NK-92 treated with Interleukin-12 subunit alpha and Interleukin-12 subunit beta, amount 100 ng/mL, for 24 hours (cell line): Measurements from ENCODE around the gene C1orf21.
"Not testable (repeated sequence)": the region's sequence is repeated elsewhere in the genome, so short reads cannot be mapped to it uniquely, and the experiment has no call there.

Experiments used
- DNase-seq: peaks from one replicate; lab custom pipeline; 2025; lab: John Stamatoyannopoulos, UW

The C1orf21 gene

DNA sequence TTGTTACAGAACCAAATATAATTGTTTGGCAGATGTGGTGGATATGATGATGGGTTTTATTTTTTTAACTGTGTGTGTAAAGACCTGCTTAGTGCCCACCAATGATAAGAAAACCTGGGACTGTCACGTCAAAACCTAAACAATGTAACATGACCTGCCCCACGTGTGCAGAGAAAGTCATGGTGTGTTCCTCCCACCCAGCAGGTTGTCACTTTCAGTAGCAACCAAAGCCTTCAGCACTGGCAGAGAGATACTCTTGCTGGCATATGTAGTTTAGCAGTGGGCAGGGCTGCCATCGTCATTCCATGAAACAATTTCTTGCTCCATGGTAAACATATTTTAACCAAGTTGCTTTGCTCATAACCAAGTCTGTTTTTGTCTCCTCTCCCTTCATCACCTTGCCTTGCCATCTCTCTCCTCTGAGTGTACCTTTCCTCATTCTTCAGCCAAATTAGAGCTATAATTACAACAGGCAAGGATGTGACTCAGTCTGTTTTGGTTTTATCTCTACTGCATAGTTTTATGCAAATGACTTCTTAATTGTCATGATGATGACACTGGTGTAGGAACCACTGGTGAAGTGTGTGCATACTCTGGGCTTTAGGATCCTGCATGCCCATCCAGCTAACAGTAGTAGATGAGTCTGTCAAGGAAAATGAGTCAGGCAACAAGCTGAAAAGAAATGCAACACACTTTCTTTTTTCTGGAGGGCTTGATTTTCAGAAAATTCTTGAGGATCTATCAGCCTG lies 217.5 kb downstream of the C1orf21 start:
- DNase-seq = no peak

DNA sequence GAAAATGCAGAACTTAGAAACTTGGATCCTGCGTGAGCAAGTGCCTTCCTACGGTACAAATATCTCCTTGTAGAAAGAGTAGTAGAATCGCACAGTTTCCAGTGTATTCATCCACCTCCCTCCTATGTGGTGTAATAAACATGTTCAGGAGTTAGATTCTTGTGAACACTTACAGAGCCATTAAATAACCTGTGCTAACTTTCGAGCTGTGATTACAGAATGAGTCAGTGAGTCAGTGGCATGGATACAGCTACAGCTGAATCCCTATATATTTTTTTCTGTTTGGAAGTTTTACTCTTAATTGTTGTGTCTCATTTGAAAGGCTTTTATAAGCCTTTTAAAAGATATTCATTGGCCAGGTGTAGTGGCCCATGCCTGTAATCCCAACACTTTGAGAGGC lies 219.1 kb downstream of the C1orf21 start:
- DNase-seq = no peak

DNA sequence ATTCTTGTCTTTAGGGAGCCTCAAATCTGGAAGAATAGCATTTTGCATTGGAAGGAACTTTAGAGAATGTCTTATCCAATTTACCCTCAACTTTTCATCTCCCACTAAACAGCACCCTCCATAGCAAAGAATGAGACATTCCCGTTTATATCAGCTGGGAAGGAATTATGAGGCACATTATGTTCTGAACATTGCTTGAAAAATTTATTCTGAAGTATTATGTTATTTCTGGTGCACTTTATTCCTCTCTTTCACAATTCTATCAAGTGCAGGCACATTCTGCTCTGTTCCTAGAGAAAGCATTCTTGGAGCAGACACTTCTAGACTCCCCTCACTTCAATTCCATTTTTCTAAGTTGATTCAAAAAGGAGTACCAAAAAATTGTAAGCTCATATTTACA lies 220.0 kb downstream of the C1orf21 start:
- DNase-seq = no peak

DNA sequence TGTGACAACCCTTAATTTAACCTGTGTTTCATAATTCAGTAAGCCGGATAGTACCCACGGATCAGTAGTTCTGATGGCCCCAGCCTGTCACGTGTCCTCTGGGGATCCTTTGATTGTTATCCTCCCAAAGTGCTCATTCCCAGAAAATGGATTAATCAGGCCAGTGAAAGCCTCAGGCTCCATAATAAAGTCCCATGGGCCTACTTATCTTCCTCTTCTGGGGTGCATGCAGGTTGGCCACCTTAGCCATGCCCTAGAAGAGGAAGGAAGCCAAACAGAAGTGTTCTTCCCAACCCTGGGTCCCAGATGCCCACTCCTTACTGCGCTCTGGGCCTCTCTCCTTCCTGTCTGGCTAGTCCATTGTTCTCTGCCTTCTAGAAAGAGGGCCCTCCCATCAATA lies 221.8 kb downstream of the C1orf21 start:
- no peak for DNase-seq

DNA sequence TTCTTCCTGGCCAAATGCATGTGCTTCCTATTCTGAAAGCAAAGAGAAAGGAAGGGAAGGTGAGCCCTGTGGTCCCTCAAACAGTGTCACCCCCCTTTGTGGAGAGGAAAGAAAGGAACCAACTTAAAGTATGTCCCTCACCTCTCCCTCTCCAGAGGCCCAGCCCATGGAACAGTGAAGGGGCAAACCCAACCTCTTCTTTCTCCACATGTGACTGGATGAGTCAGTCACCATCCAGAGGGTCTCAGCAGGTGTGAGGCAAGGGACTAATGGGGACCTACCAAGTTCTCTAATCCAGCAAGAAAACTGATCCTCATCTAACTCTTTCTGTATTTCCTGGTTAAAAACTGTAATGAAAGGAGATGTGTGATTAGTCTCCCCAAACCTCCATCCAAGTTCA lies 222.2 kb downstream of the C1orf21 start:
- no peak for DNase-seq

DNA sequence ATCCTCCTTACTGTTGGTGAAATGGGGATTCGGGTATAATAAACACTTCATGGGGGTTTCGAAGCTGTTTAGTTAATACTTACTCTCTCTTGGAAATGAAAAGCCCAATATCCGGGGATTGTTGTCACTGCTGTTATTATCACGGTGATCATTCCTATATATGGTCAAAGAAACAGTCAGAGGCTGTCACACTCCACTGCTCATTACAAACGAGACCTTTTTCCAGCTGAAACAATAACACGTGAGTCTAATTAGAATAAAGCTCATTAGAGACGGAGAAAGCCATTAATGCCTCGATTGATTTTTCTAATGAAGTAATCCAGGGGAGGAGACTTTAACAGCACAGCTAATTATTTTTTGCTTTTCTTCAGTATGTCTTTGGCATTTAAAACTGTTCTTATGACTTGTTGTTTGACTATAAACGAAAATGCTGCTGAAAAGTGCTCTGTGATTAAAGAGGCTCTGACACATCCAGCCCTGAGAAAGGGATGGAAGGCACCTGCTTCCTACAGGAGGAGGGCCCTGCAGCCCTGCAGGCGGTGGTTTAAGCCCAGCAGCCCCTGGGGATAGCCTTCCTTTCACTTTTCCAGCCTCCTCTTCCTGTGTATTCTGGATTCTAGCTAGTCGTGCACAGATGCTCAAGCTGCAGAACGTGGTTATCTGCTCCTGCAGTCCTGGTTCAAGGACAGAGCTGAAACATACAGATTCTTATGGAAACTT lies 224.2 kb downstream of the C1orf21 start:
- DNase-seq = no peak

DNA sequence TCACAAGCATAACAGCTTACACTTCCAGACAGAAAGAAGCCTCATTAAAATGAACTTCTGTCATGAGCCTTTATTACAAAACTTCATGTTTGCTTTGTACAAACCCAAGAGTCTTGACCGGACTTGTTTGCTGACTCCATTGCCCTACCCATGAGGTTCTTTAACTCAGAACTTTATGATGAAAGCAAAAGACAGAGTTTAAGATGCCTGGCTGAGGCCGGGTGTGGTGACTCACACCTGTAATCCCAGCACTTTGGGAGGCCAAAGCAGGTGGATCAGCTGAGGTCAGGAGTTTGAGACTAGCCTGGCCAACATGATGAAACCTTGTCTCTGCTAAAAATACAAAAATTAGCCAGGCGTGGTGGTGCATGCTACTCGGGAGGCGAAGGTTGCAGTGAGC lies 225.4 kb downstream of the C1orf21 start:
- DNase-seq = not testable (repeated sequence)

DNA sequence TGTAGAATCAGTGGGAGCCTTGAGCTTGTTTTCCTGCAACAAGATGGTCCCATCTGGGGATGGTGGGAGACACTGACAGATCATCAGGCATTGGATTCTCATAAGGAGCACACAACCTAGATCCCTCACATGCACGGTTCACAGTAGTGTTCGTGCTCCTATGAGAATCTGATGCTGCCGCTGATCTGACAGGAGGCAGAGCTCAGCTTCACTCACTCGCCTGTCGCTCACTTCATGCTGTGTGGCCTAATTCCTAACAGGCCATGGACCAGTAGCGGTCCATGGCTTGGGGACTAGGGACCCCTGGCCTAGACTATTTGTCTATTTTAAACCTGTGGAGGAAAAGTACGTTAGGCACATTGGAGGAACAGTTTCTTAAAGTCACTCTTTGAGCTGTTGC lies 227.8 kb downstream of the C1orf21 start:
- DNase-seq = no peak

DNA sequence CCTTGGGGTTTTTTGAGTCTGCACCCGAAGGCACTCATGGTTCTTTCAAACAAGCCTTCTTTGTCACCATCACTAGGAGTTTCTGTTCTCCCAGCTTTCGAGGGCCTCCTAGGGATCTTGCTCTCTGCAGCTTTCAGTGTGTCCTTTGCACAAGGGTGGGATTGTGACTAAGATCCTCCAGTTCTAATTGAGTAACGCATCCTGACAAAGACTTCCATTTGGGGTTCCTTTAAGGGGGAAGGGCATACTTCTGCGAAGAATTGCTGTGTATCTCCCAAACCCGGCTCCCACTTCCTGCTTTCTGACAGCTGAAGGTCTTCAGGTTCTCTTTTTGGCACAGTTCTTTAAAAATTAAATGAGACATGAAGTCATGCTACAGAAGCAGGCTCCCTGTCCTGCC lies 228.5 kb downstream of the C1orf21 start:
- no peak for DNase-seq

DNA sequence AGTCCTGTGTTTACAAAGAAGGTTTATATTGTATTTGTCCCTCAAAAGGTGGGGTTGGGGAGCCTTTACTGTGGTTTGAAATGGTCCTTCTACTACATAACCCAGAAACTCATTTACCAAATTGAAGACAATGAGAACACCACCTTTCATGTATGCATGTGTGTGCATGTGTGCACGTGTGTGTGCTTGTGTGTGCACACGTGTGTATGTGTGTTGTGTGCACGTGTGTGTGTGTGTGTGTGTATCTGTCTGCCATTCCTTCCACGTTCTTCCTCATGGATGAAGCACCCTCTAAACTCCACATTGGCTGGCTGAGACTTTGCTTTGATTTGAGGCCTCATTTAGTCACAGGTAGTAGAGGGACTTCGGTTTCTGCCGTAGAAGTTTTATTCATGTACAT lies 229.7 kb downstream of the C1orf21 start:
- DNase-seq = no peak

DNA sequence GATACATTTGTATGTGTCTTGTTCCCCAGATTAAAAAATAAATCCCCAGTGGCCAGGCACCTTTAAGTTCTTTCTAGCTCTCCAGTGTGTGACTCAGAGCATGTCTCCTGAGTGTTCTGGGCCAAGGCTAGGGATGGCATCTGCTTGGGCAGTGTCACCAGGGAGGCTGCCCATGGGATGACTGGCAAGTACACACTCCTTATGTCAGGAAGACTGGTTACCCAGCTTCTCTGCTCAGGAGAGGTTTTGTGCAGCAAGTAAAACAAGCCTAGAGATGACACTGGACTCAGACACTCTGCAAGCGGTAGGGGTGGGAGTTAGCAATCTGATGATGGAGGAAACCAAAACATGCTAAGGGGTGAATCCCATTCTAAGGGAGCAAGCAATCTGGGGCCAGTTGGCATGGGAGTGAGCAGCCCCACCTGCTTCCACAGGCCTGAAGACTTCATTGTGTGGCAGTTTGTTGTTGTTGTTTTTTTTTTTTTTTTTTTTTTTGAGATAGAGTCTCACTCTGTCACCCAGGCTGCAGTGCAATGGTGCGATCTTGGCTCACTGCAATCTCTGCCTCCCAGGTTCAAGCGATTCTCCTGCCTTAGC lies 230.7 kb downstream of the C1orf21 start:
- DNase-seq = no peak

DNA sequence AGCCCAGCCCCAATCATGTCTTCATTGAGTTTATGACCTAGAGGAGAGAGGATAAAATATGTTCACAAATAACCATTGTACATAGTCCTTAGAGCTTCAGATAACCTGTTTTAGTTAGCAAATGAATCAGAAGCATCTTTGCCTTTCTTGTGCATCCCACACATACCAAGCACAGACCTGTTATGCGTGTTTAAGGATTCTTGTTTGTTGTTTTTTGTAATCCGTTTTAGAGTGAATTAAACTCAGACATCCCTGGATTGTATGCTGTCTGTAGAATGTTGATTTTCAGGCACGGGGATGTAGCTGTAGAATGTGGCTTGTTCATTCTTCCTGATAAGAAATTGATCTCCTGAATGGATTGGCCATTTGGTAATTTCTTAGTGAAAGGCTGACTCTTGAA lies 232.0 kb downstream of the C1orf21 start:
- no peak for DNase-seq

DNA sequence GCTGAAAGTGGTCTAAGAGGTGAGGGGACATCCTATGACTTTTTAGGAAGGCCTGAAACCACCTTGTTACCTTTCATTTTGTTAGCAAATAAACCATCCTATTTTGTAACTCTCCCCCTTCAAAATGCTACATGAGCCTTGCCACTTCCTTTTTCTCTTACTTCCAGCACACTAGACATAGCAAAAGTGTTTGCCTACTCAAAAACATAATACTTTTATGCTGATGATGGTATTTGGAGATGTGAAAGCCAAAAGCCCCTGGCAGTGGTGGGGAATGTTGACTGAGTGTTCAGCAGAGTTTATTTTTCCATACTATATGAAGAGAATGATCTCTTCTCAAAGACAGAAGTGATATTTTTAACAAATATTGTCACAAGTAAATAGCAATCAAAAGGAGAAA lies 233.6 kb downstream of the C1orf21 start:
- no peak for DNase-seq

DNA sequence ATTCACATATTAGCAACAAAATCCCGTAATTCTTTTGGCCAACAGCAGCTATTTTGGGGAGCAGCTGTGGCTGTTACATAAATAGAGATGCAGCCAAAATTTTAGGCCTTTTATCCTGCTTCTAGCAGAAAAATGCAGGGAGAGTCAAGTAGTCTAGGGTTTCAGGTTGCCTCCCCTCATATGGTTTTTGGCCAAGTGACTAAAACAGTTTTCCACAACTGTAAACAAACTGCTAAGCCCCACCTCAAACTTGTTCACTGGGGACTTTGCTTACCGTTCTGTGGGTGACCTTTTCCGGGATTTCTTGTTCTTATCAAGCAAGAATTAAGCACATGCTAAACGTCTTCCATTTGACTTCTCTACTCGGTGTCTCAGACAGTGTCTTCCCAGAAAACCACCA lies 234.4 kb downstream of the C1orf21 start:
- DNase-seq = no peak

DNA sequence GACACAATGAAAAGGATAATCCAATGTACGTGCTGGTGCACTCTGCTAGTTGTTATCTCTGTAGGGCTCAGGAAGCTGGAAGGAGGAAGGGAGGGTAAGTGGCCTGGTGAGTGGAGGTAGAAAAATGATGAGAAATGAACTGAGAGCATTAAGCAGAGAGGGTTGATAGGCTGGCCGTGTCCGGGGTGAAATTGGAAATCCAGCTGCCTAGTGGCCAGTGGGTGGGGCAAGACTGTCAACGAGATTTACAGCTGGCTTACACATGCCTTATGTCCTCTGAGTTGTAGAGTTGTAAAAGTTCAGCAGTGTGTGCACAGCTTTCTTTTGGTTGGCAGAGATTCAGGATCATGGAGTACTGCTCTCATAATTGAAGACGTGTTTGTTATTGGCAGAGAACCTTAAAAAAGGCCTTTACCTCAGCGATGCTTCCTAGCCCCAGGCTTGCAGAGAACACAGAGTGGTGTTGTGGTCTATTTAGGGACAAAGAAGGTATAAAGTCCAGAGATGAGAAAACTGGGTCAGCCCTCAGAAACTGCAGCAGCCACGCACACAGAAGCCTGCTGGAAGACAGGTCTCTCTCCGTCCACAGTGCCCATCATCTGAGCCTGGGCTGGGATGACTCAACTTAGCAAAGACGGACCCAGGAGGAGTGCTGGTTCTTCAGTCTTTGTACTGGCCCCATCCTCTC lies 235.5 kb downstream of the C1orf21 start:
- DNase-seq = no peak

DNA sequence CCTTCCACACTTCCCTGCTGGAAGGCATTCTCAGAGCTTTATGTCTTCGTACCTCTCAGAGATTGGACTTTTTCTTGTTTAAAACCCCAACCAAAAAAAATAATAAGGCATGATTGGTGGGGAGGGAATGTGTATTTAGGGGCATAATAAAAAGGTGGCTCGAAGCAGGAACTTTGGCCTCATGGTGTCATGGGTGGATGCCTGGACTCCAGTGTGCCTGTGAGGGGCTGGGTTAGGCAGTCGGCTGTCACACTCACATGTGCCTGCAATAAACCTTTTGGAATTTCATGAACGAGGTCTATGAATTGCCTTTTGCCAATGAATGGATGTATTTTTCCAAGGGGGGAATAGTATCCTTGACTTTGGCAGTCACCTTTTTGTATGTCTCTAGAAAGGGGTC lies 236.6 kb downstream of the C1orf21 start:
- no peak for DNase-seq

DNA sequence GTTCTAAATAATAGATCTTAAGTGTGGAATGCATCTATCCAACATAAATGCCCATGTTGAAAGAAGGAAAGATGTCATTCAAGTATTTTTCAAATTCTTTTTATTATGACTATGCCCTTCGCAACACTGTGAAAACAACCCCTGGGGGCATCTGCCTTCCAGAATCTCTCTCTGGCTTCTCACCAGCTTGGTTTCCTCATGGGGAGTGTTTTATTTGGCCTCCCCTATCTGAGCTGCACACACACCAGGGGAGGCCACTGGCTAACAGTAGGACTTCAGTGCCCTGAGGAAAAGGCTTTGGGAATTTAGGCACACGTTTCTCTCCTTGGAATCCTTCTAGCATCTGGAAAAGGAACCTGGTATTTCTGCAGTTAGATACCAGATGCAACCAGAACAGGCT lies 237.2 kb downstream of the C1orf21 start:
- no peak for DNase-seq

DNA sequence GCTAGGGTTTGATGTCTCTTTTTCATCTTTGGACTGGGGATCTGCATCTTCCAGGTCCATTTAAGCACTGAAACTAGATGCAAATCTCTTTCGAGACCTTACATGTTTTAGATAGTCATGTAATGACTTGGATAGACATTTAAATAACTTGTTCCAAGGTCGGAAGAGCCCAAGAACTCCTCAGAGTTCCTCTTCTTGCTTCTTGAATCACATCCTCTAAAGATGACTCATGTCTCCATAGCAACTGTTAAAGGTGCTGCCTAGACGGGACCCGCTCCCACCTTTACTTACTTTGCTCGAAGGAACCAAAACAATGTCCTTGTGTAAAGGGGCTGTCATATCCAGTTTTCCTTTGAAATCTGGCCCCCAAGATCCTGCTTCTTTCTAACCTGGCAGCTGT lies 237.8 kb downstream of the C1orf21 start:
- DNase-seq = no peak

DNA sequence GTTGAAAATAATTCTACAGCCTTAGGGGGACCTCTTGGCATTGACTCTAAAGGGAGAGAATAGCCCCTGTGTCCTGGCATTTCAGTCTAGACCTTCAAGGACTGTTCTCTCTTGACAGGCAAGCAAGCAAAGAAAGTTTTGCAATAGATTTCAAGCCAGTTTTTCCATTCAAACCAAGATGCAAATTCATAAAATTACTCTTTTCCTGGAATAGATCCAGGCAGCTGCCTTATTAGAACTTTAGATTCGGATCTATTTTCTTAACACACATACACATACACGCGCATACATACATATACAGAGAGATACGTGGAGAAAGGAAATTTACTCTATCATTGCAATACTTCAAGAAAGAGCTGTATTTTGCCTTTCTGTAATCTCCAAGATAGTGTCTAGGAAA lies 238.4 kb downstream of the C1orf21 start:
- no peak for DNase-seq

DNA sequence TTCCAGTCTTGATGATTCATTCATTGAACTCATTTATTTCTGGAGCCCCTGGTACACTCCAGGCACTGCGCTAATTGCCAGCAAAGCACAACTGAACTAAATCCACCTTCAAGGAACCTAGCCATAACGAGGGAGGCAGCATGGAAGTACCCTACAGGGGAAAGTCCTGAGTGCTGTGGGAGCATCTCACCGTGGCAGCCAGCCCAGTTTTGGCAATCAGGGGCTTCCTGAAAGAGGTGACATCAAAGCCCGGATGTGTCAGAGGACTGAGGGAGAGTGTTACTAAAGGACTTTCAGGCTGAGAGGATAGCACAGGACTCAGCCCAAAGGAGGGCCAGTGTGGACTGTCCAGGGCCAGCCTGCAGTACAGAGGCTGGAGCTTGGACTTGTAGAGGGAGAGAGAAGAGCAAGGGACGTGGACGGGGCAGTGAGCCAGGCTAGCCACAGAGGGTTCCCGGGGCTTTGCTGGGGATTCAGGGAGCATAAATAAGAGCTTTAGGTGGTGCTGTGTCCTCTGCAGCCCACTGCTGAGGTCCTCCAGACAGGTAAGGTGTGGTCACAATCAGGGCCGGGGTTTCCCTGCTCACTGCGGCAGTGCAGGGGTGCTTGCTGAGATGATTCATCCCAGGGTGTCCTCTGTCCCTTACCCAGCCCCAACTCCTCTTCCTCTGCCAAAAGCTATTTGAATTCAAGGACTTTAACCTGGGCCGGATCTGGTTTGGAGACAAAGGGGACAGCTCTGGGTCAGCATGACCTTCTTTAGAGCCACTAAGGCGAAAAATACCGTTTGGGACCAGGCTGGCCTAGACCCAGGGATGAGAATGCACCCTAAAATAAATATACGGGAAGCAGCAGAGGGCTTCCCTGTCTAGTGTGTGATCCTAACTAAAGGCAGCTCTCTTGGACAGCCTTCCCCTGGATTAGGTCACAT lies 239.5 kb downstream of the C1orf21 start:
- DNase-seq = no peak

DNA sequence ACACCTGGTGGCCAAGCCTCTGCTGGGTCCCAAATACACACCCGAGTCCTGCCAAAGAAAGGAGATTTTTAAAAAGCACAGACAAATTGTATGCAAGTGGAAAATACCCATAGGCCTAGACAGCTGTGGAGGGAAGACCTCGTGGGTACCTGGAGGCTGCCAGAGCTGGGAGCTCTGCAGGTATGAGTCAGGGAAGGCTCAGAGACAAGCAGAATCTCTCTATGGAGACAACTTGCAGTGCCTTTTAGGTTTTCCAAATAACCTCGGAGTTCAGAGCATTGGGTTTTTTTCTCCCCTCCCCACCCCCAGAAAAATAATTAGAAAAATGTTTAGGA lies 240.1 kb downstream of the C1orf21 start:
- DNase-seq = no peak

DNA sequence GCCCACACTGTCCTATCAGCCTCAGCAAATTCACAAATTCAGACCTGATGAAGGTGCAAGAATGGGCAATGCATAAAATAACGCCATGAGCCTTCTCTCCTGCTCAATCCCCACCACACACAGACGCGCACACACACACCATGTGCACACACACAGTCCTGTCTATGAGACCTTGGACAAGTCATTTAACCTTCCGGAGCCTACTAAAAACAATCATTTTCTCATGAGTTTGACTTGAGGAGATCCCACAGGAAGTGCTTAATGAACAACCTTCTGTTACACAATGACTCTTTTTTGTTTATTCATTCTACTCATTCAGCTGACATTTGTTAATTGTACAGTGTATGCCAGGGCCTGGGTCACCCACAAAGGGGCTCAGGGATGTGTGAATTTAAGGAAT lies 242.4 kb downstream of the C1orf21 start:
- no peak for DNase-seq
